ENCODE data around the gene RIMOC1. TPM values are rescaled to one million over a fixed set of nuclear protein-coding genes. Genes with fewer than 3 reads are reported as not detected.

The RIMOC1 gene
- total and polyA plus RNA-seq, 10 of the 15 experiments (the other 5 are each of a cell fraction or from before 2014, with no cell fraction given): 3.9 to 33.1 (median 16.0) TPM

GRCh38 chr5:41903892-41904799, at the start of gene RIMOC1 (continued):
- TF ChIP-seq EZH2 (IDR thresholded peaks at IDR 0.05; ENCODE audit: borderline replicate concordance, control insufficient read depth, low read depth, low read length) (no peak), ATF7 (IDR thresholded peaks at IDR 0.05; ENCODE audit: low read depth) (peak; percentile 82), E2F4 (IDR thresholded peaks at IDR 0.05; ENCODE audit: low read depth, low read length) (peak; percentile 63; the same call in 1 of the 2 replicates), HSF1 (IDR thresholded peaks at IDR 0.05; ENCODE audit: low read depth, low read length) (no peak), CHD2 (IDR thresholded peaks at IDR 0.05; ENCODE audit: borderline replicate concordance, low read depth, low read length) (peak; percentile 84), TBL1XR1 (IDR thresholded peaks at IDR 0.05; ENCODE audit: low read depth, low read length) (0 out of 2 replicates have a peak, but pooled peaks have one; percentile 60), NBN (IDR thresholded peaks at IDR 0.05) (peak; percentile 90), LARP7 (IDR thresholded peaks at IDR 0.05) (no peak; the same call in 1 of the 2 replicates), PAX8 (IDR thresholded peaks at IDR 0.05) (no peak), CUX1 (IDR thresholded peaks at IDR 0.05; ENCODE audit: insufficient replicate concordance, low read depth, low read length) (no peak), HDAC6 (IDR thresholded peaks at IDR 0.05; ENCODE audit: unreplicated experiment) (no peak), ZSCAN29 (IDR thresholded peaks at IDR 0.05) (no peak), TARDBP (IDR thresholded peaks at IDR 0.05; ENCODE audit: borderline replicate concordance) (peak; percentile 52; the same call in 1 of the 2 replicates), IRF5 (IDR thresholded peaks at IDR 0.05; ENCODE audit: borderline replicate concordance) (no peak), SREBF1 (IDR thresholded peaks at IDR 0.05; ENCODE audit: low read length) (no peak), YBX1 (IDR thresholded peaks at IDR 0.05) (no peak), POU2F2 (IDR thresholded peaks at IDR 0.05; ENCODE audit: borderline replicate concordance, low read depth, low read length) (peak; percentile 79; the same call in 2 of the 3 replicates), BACH1 (IDR thresholded peaks at IDR 0.05; ENCODE audit: borderline replicate concordance) (peak; percentile 51; the same call in 1 of the 2 replicates), PAX5 (IDR thresholded peaks at IDR 0.05; ENCODE audit: borderline replicate concordance, low read depth, low read length) (no peak), ATF2 (IDR thresholded peaks at IDR 0.05; ENCODE audit: low read length) (peak; percentile 52; the same call in 1 of the 2 replicates)
